Right lobe of liver (tissue), 4 donors: ENCODE measurements around the gene LYSMD1.

Experiments used
- CTCF ChIP-seq, 4 donors: fragments of 200-600 bp in 3 of 4; fragments of 450-650 bp in 1 of 4; IDR thresholded peaks; one replicate each; pipeline versions ENCODE4 v1.5.1 to v1.8.0; 2016 to 2022; ENCODE audit warnings: antibody characterized with exemption in 4 of 4, mild to moderate bottlenecking in 2 of 4
- POLR2A ChIP-seq: fragments of 450-650 bp; IDR thresholded peaks from one replicate; pipeline ENCODE4 v1.6.1; 2017; ENCODE audit warnings: antibody characterized with exemption, mild to moderate bottlenecking
- donor health status: DM: no; HTN: no; CAD: no.
- donor health status: DM: no; HTN: no; CAD: no.
- donor health status: DM: no; HTN: yes; CAD: no.

GRCh38 chr1:151158751-151159251 lies 6.9 kb downstream of the LYSMD1 start:
- TF ChIP-seq CTCF (IDR thresholded peaks at IDR 0.05) (no peak), POLR2A (no peak)
